Skeletal muscle tissue (tissue), 4 donors: ENCODE measurements around the gene EIF5. TPM values are rescaled to one million over a fixed set of nuclear protein-coding genes. Genes with fewer than 3 reads are reported as not detected.

Source experiments
- H3K27ac ChIP-seq: one replicate; pipeline ENCODE4 v1.7.0; 2013; ENCODE audit warnings: mild to moderate bottlenecking, low read depth, low read length, inconsistent platforms
- H3K27me3 ChIP-seq, 3 donors: one replicate each; pipeline ENCODE4 v1.7.0; 2013; ENCODE audit warnings: low read length in 3 of 3; ENCODE audit not compliant: control insufficient read depth in 3 of 3, insufficient read depth in 3 of 3
- H3K36me3 ChIP-seq, 3 donors: one replicate each; pipeline ENCODE4 v1.7.0; 2013; ENCODE audit warnings: low read length in 3 of 3; ENCODE audit not compliant: control insufficient read depth in 3 of 3, insufficient read depth in 3 of 3
- H3K4me1 ChIP-seq, 3 donors: one replicate each; pipeline ENCODE4 v1.7.0; 2013; ENCODE audit warnings: low read length in 3 of 3, mild to moderate bottlenecking in 3 of 3; ENCODE audit not compliant: control insufficient read depth in 3 of 3, insufficient read depth in 3 of 3
- H3K4me3 ChIP-seq, 3 donors: one replicate each; pipeline ENCODE4 v1.7.0; 2013; ENCODE audit warnings: low read length in 3 of 3
- H3K9ac ChIP-seq, 3 donors: one replicate each; pipeline ENCODE4 v1.7.0; 2013; ENCODE audit warnings: low read length in 3 of 3, mild to moderate bottlenecking in 3 of 3, moderate library complexity in 2 of 3, low read depth in 1 of 3
- H3K9me3 ChIP-seq, 3 donors: one replicate each; pipeline ENCODE4 v1.7.0; 2013; ENCODE audit warnings: low read length in 3 of 3; ENCODE audit not compliant: control insufficient read depth in 3 of 3
- total RNA-seq: library from RNA; depleted of rRNA; stranded (reverse); fragments of >200 nt; gene quantifications from one replicate; pipeline ENCODE4 v1.2.3, GENCODE V29; 2014
- donor health status: Osteomylitis.

Gene EIF5
- 84.5 TPM for total RNA-seq

DNA sequence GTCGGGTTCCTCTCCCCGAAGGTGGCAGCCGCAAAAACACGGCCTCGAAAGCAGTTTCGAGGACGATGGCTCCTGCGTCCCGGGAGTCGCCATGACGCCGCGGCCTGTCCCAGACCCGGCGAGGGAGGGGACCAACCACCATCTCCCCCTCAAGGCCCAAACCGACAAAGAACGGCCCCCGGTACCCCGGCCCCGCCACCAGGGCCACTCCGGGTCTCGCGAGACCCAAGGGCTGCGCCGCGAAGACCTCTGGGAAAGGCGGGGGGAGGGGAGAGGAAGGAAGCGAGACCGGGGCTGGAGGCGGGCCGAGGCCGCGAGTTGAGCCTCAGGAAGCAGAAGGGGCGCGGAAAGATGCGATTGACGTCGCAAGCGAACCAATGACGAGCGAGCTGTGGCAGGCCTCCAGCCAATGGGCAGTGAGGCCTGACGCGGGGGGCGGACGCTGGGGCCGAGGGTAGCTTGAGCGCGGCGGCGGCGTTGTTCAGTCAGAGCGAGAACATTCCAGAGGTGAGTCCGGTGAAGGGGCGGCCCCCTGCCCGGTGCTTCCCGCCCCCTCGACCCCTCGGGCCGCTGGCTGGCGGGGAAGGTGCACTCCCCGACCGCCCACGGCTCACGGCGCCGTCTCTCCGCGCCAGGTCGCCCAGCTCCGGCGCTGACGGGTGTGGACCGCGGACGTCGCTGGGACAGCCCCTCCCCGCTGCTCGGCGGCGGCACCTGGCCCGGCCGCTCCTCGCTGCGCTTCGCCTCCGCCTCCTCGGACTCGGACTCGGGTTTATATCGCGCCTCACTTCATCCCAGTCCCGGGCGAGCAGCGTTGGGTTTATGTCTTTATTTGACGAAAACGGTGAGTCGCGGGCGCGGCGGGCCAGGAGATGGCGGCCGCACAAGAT, at the start of gene EIF5:
EIF5 (plus strand) TSS at position 484 of the 890 bp plus-strand sequence. CDS start 1,624 bp downstream, outside the sequence.
- peak within 1 kb of the TSS; percentile 97 to 100 (median 99) for H3K9ac ChIP-seq
- no peaks in the 10 kb centered on the region for H3K27me3 ChIP-seq
- H3K36me3 ChIP-seq = peaks cover 34 to 41% (median 37%) of the 10 kb centered on the region in 3 donors
- H3K4me3 ChIP-seq = peak within 1 kb of the TSS; percentile 88 to 97 (median 93)
- H3K9me3 ChIP-seq = no peaks in the 10 kb centered on the region
- H3K27ac ChIP-seq = peak within 1 kb of the TSS; percentile 100
- peaks cover 15 to 28% (median 26%) of the 10 kb centered on the region in 3 donors for H3K4me1 ChIP-seq

DNA sequence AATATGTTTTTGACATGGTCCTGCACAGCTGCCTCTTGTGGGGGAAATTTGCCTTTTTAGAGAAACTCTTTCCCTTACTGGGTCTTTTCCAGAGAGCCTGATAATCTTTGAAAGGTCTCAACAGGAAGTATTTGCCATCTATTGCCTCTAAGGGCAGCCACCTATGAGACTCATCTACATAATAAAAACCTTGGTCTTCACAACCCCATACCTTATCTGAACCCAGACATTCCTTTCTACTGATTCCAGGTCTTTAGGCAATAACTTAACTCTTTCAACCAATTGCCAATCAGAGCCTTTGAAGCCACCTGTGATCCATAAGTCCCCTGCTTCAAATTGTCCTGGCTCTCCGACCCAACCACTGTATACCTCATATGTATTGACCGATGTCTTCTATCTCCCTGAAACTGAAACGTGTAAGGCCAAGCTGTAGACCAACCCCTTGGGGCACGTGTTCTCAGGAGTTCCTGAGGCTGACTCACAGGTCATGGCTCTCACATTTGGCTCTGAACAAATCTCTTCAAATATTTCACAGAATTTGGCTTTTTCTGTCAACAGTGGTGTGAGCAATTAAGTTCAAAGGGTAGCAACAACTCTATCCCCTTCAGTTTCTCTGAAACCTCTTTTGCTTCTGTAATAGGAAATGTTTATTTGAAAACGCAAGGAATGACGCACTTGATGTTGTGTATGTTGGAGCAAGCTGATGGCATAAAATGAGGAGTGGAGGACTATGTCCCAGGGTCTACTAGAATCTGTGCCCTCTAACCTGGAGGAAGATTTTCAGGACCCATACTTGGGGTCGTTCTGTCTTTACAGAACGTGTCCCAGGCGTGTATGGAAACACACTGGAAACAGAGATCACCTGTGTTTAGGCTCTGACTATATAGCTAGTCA, 49.2 kb upstream of the EIF5 start:
- Histone ChIP-seq H3K27me3 (peaks cover 0 to 11% (median 8%) of the 10 kb centered on the region in 3 donors), H3K4me1 (peaks cover 13 to 23% (median 20%) of the 10 kb centered on the region in 3 donors), H3K9ac (no peak overlapping the region), H3K4me3 (no peak overlapping the region), H3K9me3 (no peaks in the 10 kb centered on the region), H3K36me3 (no peaks in the 10 kb centered on the region), H3K27ac (no peak overlapping the region)

GRCh38 chr14:103286460-103286859, 47.6 kb upstream of the EIF5 start:
- peaks cover 5 to 11% (median 8%) of the 10 kb centered on the region in 3 donors for H3K27me3 ChIP-seq
- no peak overlapping the region for H3K27ac ChIP-seq
- no peak overlapping the region for H3K9ac ChIP-seq
- peaks cover 6 to 9% (median 6%) of the 10 kb centered on the region in 3 donors for H3K4me1 ChIP-seq
- no peaks in the 10 kb centered on the region for H3K9me3 ChIP-seq
- H3K4me3 ChIP-seq = no peak overlapping the region
- no peaks in the 10 kb centered on the region for H3K36me3 ChIP-seq

- Histone ChIP-seq H3K9ac (no peak overlapping the region), H3K4me3 (no peak overlapping the region), H3K27me3 (peaks cover 5 to 11% (median 8%) of the 10 kb centered on the region in 3 donors), H3K4me1 (peaks cover 0 to 1% (median 0%) of the 10 kb centered on the region in 3 donors), H3K36me3 (no peaks in the 10 kb centered on the region), H3K9me3 (no peaks in the 10 kb centered on the region), H3K27ac (no peak overlapping the region)
Measured at GRCh38 chr14:103286968-103287850, 46.8 kb upstream of the EIF5 start.

GRCh38 chr14:103288076-103288766, 45.8 kb upstream of the EIF5 start:
- H3K27me3 ChIP-seq = peaks cover 5 to 13% (median 8%) of the 10 kb centered on the region in 3 donors
- no peak overlapping the region for H3K27ac ChIP-seq
- no peak overlapping the region for H3K4me3 ChIP-seq

GRCh38 chr14:103290056-103290455, 44.0 kb upstream of the EIF5 start:
- no peak overlapping the region for H3K4me3 ChIP-seq
- peaks cover 8 to 13% (median 9%) of the 10 kb centered on the region in 3 donors for H3K27me3 ChIP-seq
- no peaks in the 10 kb centered on the region for H3K9me3 ChIP-seq
- H3K4me1 ChIP-seq = no peaks in the 10 kb centered on the region
- H3K36me3 ChIP-seq = no peaks in the 10 kb centered on the region
- no peak overlapping the region for H3K9ac ChIP-seq
- H3K27ac ChIP-seq = no peak overlapping the region

More at GRCh38 chr14:103288076-103288766, 45.8 kb upstream of the EIF5 start:
- H3K9me3 ChIP-seq = no peaks in the 10 kb centered on the region
- H3K9ac ChIP-seq = no peak overlapping the region
- H3K36me3 ChIP-seq = no peaks in the 10 kb centered on the region
- H3K4me1 ChIP-seq = no peaks in the 10 kb centered on the region

DNA sequence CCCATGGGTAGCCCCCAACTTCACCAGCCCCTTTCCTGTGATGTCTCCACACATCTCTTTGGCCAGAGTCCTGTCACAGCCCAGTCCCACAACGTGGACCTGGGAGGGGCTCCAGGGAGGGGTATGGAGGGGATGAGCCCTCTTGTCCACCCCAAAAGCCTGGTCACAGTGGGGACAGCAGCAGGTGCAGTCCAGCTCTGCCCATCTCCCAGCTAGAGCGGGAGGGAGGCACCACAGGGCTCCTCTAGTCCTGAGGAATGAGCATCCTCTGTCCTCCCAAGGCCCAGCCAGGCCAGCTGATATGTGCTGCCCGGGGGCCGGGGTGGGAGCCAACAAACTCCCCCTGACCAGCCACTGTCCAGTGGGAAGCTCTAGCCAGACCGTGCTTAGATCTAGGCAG, 43.5 kb upstream of the EIF5 start:
- H3K4me1 ChIP-seq = no peaks in the 10 kb centered on the region
- H3K9ac ChIP-seq = no peak overlapping the region
- H3K36me3 ChIP-seq = no peaks in the 10 kb centered on the region
- H3K27me3 ChIP-seq = peaks cover 8 to 13% (median 9%) of the 10 kb centered on the region in 3 donors
- H3K9me3 ChIP-seq = no peaks in the 10 kb centered on the region
- no peak overlapping the region for H3K27ac ChIP-seq
- H3K4me3 ChIP-seq = no peak overlapping the region

DNA sequence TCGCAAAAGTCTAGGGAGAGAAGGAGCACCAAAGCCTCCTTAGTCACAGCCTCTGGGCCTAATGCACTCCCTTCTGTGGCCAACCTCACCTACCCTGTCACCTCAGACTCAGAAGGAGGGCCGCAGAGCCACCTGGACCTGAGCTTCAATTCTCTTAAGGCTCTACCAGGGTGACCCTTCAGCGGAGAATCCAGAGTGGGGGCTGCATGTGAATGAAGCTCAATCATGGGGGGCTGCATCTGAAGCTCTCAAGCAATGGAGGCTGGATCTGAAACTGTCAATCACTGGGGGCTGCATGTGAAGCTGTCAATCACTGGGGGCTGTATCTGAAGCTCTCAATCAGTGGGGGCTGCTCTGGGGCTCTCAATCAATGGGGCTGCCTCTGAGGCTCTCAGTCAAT, 43.1 kb upstream of the EIF5 start:
- H3K4me1 ChIP-seq = no peaks in the 10 kb centered on the region
- no peak overlapping the region for H3K4me3 ChIP-seq
- no peak overlapping the region for H3K27ac ChIP-seq
- no peak overlapping the region for H3K9ac ChIP-seq
- H3K27me3 ChIP-seq = peaks cover 8 to 13% (median 9%) of the 10 kb centered on the region in 3 donors
- no peaks in the 10 kb centered on the region for H3K9me3 ChIP-seq
- H3K36me3 ChIP-seq = no peaks in the 10 kb centered on the region
